ENCODE results near the gene CIROP. TPM values are rescaled to one million over a fixed set of nuclear protein-coding genes. Genes with fewer than 3 reads are reported as not detected.

Gene CIROP
- total and polyA plus RNA-seq, 2 donors (not counting 1 experiment from before 2014, with no cell fraction given): not detected

- no peaks in the 10 kb centered on the region for H3K79me2 ChIP-seq (ENCODE audit: control insufficient read depth, insufficient read depth, low read length)
- no peak overlapping the region for H2AFZ ChIP-seq (ENCODE audit: insufficient read depth, low read depth, low read length, poor library complexity, severe bottlenecking)
- no peak overlapping the region for H3K4me2 ChIP-seq (replicated peaks; ENCODE audit: low read depth, low read length, poor library complexity, severe bottlenecking)
- no peak overlapping the region for H3K9ac ChIP-seq (ENCODE audit: low read length)
- H3K4me1 Mint-ChIP-seq: peaks cover 5% of the 10 kb centered on the region
- no peaks in the 10 kb centered on the region for H3K9me3 Mint-ChIP-seq (ENCODE audit: insufficient read depth)
- no peak overlapping the region for H3K4me3 ChIP-seq (ENCODE audit: control extremely low read depth in 1 of 5, extremely low read depth in 1 of 5, insufficient read depth in 1 of 5, low read depth in 2 of 5, low read length in 4 of 5)
- intact Hi-C loops (cut with micrococcal nuclease): no loop called here
- H3K27ac Mint-ChIP-seq: no peak overlapping the region
- CTCF ChIA-PET: no interaction called here
- H3K36me3 ChIP-seq (replicated peaks in 1 of 2; ENCODE audit: control extremely low read depth in 1 of 2, control insufficient read depth in 1 of 2, extremely low read depth in 1 of 2, insufficient read depth in 2 of 2, low read length in 1 of 2): no peaks in the 10 kb centered on the region
- H3K9me3 ChIP-seq (ENCODE audit: control extremely low read depth in 1 of 3, control insufficient read depth in 2 of 3, insufficient read depth in 1 of 3, low read length in 2 of 3): no peaks in the 10 kb centered on the region
- ATAC-seq (ENCODE audit: low read depth): no peak
- no peak overlapping the region for H3K27ac ChIP-seq (ENCODE audit: low read length in 2 of 2)
- TF ChIP-seq CTCF (IDR thresholded peaks at IDR 0.05): no peak
- H3K27me3 ChIP-seq (replicated peaks in 1 of 4; ENCODE audit: control extremely low read depth in 1 of 4, control insufficient read depth in 3 of 4, insufficient read depth in 4 of 4, low read length in 3 of 4): peaks cover 0 to 30% (median 11%) of the 10 kb centered on the region in 4 experiments
- peaks cover 3 to 4% of the 10 kb centered on the region in 2 donors for H3K4me1 ChIP-seq (ENCODE audit: control insufficient read depth in 2 of 2, insufficient read depth in 2 of 2, low read length in 2 of 2)
- 89% methylated on average over 5 of the region's 5 CpGs for WGBS (ENCODE audit: insufficient coverage)
- peaks cover 19% of the 10 kb centered on the region for H3K27me3 Mint-ChIP-seq
- DNase-seq: no peak
- no peaks in the 10 kb centered on the region for H4K20me1 ChIP-seq (ENCODE audit: control insufficient read depth, insufficient read depth, low read length, poor library complexity, severe bottlenecking)
- POLR2A ChIA-PET: no interaction called here
- H3K4me3 Mint-ChIP-seq: no peak overlapping the region
These were observed 9.3 kb upstream of the CIROP start for GRCh38 chr14:23114120-23114458.

- Histone ChIP-seq H4K20me1 (ENCODE audit: control insufficient read depth, insufficient read depth, low read length, poor library complexity, severe bottlenecking) (no peaks in the 10 kb centered on the region), H3K4me3 (ENCODE audit: control extremely low read depth in 1 of 5, extremely low read depth in 1 of 5, insufficient read depth in 1 of 5, low read depth in 2 of 5, low read length in 4 of 5) (no peak overlapping the region), H3K4me2 (replicated peaks; ENCODE audit: low read depth, low read length, poor library complexity, severe bottlenecking) (no peak overlapping the region), H3K27me3 (replicated peaks in 1 of 4; ENCODE audit: control extremely low read depth in 1 of 4, control insufficient read depth in 3 of 4, insufficient read depth in 4 of 4, low read length in 3 of 4) (peaks cover 0 to 30% (median 11%) of the 10 kb centered on the region in 4 experiments), H3K27ac (ENCODE audit: low read length in 2 of 2) (no peak overlapping the region), H3K4me1 (ENCODE audit: control insufficient read depth in 2 of 2, insufficient read depth in 2 of 2, low read length in 2 of 2) (no peaks in the 10 kb centered on the region), H3K9me3 (ENCODE audit: control extremely low read depth in 1 of 3, control insufficient read depth in 2 of 3, insufficient read depth in 1 of 3, low read length in 2 of 3) (peaks cover 0 to under 1% (median 0%) of the 10 kb centered on the region in 3 donors), H3K9ac (ENCODE audit: low read length) (no peak overlapping the region), H2AFZ (ENCODE audit: insufficient read depth, low read depth, low read length, poor library complexity, severe bottlenecking) (no peak overlapping the region), H3K79me2 (ENCODE audit: control insufficient read depth, insufficient read depth, low read length) (no peaks in the 10 kb centered on the region), H3K36me3 (replicated peaks in 1 of 2; ENCODE audit: control extremely low read depth in 1 of 2, control insufficient read depth in 1 of 2, extremely low read depth in 1 of 2, insufficient read depth in 2 of 2, low read length in 1 of 2) (no peaks in the 10 kb centered on the region)
- H3K27me3 Mint-ChIP-seq: peaks cover 19% of the 10 kb centered on the region
- H3K4me3 Mint-ChIP-seq: no peak overlapping the region
- CTCF ChIA-PET: interaction anchor here (1.1 to 1.4 kb wide), 2 partner anchors 8 to 45 kb away, joined by 3 to 5 read pairs; no protein-coding TSS in a partner anchor
- ATAC-seq (ENCODE audit: low read depth) (no peak), DNase-seq (no peak)
- 96% methylated on average over 2 of the region's 10 CpGs for WGBS (ENCODE audit: insufficient coverage)
- POLR2A ChIA-PET: no interaction called here
- H3K9me3 Mint-ChIP-seq (ENCODE audit: insufficient read depth): no peaks in the 10 kb centered on the region
- H3K27ac Mint-ChIP-seq: no peak overlapping the region
- no peak for TF ChIP-seq CTCF (IDR thresholded peaks at IDR 0.05)
- no peak for TF ChIP-seq EZH2 (IDR thresholded peaks at IDR 0.05; ENCODE audit: borderline replicate concordance, insufficient read depth, low read depth, low read length, poor library complexity, severe bottlenecking)
- peaks cover 3% of the 10 kb centered on the region for H3K4me1 Mint-ChIP-seq
- intact Hi-C loops (cut with micrococcal nuclease): no loop called here
These were observed 8.8 kb upstream of the CIROP start for GRCh38 chr14:23113431-23114119.
